ENCODE measurements around the gene RMRP.

RMRP gene

DNA sequence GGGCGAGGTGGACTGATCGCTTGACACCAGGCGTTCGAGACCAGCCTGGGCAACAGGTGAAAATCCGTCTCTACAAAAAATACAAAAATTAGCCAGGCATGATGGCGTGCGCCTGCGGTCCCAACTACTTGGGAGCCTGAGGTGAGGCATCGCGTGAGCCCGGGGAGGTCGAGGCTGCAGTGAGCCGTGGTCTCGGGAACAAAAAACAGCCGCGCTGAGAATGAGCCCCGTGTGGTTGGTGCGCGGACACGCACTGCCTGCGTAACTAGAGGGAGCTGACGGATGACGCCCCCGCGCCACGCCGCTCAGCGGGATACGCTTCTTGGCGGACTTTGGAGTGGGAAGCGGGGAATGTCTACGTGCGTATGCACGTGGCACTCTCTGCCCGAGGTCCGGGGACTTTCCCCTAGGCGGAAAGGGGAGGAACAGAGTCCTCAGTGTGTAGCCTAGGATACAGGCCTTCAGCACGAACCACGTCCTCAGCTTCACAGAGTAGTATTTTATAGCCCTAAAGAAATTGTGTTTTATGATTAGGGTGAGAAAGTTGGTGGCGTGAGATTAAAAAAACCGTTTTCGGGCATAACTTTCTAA is at the start of gene RMRP:
RMRP (minus strand) TSS at position 474 of the 591 bp plus-strand sequence.
- peak; percentile 100 for DNase-seq (ENCODE audit: low spot score)

DNA sequence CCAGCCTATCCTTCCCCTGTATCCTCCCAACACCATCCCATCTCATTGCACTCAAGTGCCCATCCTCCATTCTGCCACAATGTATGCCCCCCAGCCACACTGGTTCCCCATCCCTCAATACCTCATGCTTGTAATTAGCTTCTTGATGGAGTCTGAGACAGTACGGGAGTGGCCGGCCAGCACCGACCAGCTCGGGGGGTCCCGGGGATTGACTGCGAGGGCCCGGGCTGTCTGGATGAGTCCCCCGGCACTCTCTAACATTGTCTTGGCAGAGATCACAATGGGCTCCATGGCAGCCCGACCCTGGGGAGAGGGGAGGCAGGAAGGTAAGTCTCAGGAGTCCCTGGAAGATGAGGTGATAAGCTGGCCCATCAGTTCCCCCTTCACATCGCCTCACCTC is 49.1 kb upstream of the RMRP start:
- DNase-seq (ENCODE audit: low spot score): no peak

DNA sequence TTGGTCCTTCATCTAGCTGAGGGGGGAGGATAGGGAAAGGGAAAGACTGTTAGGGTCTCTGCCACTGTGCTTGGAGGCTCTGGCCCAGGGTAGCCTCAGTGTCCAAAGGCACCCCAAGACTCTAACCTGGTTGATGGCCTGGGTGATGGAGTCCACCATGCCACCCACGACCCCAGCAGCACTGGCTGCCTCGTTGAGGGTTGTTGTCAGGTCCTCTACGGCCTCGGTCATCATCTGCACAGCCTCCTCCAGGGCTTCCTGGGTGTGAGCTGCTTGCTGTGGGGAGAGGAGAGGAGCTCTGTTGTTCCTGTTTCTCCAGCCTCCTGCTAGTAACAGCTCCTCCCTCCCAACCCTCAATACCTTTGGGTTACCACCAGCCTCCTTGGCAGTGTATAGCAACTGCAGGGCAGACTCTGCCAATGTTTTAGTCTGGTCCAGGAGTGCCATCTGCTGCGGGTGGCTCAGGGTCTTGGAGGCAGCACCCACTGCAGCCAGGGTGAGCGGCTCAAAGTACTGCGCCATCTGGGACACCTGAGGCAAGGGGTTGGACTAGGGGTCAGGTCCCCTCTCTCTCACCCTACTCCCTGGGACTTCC is 48.1 kb upstream of the RMRP start:
- no peak for DNase-seq (ENCODE audit: low spot score)

DNA sequence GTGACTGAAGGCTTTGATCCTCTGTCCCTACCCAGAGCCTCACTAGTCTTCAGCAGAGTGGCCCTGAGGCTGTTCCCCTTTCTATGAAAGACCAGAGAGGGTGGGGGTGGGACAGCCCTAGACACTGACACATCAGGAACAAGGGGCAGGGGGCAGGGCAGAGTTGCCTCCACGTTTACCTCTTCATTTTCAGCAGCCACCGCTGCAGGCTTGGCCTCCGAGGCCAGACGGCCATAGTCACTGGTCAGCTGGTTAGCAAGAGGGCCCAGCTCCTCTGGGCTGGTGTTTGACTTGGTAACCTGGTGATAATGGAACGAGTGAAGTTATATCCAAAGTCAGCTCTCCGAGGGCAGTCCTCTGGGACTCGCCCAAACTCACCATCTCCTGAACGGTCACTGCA is 47.6 kb upstream of the RMRP start:
- DNase-seq (ENCODE audit: low spot score): no peak

DNA sequence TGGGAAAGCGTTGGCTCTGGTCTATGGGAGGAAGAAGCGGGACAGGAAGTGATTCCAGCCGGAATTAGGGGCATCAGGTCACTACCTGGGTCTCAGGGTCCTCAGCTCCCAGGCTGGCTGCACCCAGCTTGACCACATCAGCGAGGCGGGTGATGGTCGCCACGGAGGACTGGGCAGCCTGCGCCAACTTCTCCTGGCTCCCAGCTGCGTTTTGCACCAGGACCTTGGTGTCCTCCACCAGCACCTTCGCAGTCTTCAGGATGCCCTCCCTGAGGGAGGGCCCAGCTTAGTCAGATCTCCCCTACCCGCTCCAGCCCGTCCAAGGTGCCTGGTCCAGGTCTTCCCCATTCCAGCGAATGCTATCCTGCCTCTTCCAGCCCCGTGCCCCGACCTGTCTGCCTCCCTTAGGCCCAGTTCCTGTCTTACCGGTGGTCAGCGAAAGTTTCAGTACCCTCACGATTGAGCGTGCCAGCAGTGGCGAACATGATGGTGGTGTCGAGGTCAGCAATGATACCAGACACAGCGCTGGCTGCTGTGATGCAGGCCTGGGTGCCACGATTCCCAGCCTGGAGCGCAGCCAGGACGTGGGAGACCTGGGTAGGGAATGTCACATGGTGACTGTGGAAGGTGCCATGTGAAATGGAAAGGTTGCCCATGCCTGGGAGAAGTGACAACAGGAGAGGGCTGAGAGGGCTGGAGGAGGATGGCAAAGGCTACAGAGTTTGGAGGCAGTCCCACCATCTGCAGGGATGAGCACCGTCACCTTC is 46.3 kb upstream of the RMRP start:
- DNase-seq (ENCODE audit: low spot score): no peak

DNA sequence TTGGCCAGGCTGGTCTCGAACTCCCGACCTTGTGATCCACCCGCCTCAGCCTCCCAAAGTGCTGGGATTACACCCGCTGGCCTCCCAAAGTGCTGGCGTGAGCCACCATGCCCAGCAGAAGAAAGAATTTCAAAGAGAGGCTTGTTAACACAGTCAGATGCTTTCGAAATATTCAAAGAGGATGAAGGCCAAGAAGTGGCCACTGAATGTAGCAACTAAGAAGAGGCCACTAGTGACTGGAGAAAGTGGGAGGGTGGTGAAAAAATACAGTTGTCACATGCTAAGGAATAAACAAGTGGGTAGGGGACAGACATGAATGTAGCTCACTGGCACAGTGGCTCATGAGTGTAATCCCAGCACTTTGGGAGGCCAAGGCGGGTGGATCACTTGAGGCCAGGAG is 44.9 kb upstream of the RMRP start:
- DNase-seq (ENCODE audit: low spot score): no peak

DNA sequence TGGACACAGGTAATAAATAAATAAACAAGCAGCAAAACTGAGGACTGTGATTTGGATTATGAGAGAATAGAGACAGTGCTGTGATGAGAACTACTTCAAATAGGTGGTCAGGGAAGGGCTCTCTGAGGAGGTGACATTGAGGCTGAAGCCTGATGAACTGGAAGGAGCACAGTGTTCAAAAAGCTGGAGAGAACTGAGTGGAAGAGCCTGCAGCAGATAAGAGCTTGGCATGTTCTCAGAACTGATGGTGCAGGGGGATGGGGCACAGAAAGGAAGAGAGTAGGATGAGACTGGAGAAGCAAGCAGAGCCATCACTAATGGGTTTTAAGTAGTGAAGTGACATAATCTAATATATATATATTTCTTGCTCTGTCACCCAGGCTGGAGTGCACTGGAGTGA is 43.1 kb upstream of the RMRP start:
- no peak for DNase-seq (ENCODE audit: low spot score)

DNA sequence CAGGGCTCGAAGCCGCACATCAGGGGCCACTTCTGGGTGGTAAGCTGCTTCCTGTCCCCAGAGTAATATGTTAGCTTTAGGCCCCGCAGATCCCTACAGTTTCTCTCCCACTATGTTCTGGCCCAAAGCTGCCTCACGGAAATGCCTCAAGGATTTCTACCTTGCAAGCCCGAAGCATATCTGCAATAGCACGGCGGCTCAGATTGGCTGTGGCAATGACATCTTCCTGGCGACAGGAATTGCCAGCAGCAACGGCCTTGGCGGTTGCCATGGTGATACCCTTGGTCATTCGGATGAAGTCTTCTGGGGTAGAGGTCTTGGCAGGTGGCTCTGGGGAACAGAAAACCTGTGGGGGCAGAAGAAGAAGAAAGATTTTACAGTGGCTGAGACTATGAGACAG is 42.2 kb upstream of the RMRP start:
- no peak for DNase-seq (ENCODE audit: low spot score)

DNA sequence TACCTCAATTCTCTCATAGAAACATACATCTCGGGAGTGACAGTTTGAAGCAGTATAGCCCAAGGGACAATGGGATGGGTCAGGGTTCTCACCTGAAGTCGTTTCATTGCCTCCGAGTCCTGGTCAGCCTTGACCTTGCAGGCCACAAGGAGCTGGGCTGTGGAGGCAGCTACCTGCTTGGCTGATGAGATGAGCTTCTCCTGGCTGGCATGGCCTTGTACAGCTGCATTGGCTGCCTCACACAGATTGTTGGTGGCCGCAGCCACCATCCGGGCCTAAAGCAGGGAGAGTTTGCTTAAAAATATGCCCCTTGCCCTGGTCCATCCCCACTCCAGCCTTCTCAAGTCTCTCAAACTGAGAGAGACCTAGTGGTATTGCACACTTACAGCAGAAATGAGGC is 40.4 kb upstream of the RMRP start:
- no peak for DNase-seq (ENCODE audit: low spot score)

DNA sequence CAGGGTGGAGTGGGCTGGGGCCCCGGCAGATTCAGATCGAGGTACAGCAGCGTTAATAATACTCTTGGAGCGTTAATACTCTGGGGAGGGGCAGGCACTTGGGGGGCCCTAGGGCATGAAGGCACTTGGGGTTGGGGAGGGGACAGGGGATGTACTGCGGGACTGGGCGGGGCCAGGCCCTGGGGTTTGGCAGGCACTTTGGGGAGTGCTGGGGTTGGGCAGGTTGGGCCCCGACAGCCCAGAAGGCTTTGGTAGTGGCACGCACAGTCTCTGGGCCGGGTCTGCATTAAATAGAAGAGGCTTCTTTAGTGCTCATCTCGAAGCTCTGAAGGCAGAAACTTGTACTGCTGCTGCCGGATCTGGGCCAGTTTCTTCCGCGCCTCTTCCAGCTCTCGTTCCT is 39.7 kb upstream of the RMRP start:
- DNase-seq (ENCODE audit: low spot score): no peak

DNA sequence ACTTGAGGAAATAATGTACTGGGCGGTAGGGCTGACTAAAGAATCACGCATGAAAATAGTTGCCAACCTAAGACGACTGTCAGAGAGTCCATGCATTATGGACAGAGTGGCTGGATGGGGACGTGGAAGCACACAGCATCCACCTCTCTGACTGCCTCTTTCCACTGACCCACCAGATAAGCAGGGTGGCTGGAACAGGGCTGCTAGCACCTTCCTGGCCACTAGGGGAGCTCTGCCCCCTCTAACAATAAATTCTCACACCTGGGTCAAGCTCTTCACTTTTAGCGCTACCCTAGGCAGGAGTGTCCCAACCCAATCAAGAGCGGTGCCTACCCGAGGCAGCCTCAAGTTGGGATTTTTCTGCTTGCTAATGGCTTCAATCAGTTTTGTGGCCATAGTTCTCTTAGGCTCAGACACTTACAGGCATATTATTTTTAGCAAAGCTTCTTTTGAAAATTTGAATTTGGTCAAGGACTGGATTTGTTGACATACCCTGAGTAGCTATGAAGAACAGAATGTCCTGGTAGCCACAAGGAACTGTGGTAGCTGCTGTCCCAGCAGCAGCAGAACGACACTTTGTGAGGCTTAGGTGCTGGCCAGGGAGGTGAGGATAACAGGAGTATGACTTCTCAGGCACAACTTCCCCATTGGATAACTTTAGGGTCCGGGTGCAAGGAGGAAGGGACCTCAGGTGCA is 38.8 kb upstream of the RMRP start:
- DNase-seq (ENCODE audit: low spot score): peak; percentile 35

DNA sequence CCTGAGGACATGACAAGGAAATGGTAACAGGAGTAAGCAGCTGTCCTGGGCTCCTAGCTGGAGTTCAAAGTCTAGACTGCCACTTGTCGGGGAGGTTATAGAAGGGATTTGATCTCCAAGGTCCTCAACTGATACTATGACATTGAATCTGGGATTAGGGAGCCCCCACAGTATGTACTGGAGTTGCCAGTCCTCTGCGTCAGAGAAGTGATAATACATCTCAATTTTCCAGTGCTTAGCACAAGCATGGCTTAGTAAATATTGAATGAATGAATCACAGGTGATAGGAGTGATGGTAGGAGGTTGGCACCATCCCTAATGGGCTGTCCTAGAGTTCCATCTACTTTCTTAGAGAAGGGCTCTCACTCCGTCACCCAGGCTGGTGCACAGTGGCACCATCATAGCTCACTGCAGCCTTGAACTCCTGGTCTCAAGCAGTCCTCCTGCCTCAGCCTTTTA is 38.2 kb upstream of the RMRP start:
- no peak for DNase-seq (ENCODE audit: low spot score)

DNA sequence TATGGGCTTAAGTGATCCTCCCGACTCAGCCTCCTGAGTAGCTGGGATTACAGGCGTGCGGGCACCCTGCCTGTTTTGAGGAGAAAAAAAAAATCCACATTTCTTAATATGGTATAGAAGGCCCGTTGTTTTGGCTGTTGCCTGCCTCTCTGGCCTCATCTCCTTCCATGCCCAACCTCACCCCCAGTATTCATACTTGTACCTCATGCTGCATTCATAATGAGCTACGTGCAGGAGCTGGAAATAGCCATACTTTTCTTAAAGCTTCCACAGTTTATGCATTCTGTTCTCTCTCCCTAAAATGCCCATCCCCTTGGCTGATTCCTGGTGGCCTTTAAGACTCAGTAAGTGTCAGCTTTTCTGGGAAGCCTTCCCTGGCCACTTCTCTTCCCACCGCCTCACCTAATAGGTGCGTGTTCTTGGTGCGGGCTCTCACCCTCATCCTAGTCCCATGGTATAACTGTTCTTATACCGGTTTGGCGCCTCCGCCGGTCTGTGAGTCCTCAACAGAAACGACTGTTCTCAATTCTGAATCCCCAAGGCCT is 34.0 kb upstream of the RMRP start:
- no peak for DNase-seq (ENCODE audit: low spot score)

DNA sequence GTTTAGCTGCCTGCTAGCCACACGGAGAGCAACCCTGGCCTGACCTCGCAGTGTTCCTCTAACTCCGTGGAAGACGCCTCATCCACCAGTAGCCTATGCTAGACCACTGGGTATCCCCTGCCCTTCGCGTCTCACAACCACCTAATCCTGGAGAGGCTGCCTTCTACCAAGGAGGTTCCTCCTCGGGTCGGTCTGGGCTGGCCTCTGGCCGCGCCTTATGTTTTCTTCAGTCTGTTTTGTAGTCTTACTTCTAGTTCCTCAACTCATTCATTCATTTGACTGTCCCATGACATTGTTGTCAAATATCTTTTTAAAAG is 33.5 kb upstream of the RMRP start:
- DNase-seq (ENCODE audit: low spot score): no peak

DNA sequence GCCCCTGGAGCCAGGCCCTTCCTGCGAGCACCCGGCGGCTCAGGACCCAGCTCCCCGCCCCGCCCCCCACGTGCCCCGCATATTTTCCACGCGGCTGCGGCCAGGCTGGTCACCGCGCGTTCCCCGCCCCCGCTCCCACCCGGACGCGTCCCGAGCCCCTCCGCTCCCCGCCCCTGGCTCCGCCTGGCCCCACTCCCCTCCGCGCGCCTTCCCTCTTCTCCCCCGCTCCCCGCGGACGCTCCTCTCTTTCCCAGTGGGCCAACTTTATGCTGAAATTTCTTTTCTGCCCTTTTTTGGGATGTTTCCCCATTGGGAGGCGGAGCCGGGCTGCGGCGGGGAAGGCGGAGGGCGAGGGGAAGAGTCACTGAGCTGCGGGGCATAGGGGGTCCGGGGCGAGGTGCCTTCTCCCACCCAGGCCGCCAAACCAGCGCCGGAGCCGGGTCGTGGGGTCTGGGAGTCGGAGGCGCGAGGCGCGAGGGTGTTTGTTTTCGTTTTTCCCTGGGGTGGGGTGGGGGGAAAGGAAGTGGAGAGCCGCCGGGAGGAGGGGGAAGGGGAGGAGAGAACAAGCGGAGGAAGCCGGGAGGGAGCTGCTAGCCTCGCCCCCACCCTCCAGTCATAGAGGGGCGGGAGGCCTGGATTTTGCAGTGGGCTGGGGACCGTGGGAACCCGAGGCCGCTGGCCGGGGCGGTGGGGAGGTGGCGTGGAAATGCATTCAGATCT is 33.0 kb upstream of the RMRP start:
- DNase-seq (ENCODE audit: low spot score): no peak

DNA sequence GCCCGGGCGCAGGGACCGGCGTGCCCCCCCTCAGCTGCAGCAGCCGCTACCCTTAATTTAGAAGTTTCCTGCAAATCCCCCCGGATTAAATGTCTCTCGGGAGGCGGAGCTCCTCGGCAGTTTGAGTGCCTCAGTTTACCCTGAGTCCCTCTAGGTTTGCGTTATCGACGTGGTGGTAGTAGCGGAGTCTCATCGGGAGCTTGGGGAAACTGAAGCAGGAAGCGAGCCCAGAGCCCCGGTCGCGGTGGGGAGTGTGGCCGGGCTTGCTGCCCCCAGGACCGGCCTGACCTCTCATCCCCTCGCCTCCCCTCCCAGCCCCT is 32.4 kb upstream of the RMRP start:
- no peak for DNase-seq (ENCODE audit: low spot score)

DNA sequence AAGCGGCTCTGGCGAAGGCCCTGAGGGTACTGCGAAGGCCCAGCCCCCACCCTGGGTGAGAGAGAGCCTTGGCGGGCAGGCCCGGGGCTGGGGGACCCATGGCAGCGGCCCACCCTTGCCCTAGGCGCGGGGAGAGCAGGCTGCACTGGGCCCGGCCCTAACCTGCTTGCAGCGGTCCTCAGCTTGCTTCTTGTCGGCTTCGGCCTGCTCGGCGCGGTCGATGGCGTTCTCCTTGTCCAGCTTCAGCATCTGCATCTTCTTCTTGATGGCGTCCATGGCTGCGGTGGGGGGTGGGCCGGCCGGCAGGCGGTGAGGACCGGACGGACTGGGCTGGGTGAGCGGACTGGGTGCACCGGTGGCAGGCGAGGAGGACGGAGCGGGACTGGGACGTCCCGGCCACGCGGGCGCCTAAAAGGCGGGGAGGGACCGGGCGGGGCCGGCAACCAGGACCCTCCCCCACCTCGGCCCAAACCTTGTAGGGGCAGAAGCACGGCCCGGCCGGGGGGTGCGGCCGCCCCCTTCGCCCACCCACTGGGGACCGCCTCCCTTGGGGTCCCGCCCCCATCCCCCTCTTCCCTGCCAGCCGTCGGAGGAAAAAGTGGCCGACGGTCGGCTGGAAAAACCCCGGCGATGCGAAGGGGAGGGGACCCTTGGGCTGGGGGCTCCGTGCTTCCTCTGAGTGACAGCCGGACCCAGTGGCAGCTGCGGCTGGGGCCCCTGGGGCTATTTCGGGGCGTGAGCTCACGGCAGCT is 31.9 kb upstream of the RMRP start, which contains the start of gene TPM2:
TPM2 (minus strand) TSS at position 384 of the 752 bp plus-strand sequence; CDS start at position 276, 108 bp downstream.
- DNase-seq (ENCODE audit: low spot score): no peak

DNA sequence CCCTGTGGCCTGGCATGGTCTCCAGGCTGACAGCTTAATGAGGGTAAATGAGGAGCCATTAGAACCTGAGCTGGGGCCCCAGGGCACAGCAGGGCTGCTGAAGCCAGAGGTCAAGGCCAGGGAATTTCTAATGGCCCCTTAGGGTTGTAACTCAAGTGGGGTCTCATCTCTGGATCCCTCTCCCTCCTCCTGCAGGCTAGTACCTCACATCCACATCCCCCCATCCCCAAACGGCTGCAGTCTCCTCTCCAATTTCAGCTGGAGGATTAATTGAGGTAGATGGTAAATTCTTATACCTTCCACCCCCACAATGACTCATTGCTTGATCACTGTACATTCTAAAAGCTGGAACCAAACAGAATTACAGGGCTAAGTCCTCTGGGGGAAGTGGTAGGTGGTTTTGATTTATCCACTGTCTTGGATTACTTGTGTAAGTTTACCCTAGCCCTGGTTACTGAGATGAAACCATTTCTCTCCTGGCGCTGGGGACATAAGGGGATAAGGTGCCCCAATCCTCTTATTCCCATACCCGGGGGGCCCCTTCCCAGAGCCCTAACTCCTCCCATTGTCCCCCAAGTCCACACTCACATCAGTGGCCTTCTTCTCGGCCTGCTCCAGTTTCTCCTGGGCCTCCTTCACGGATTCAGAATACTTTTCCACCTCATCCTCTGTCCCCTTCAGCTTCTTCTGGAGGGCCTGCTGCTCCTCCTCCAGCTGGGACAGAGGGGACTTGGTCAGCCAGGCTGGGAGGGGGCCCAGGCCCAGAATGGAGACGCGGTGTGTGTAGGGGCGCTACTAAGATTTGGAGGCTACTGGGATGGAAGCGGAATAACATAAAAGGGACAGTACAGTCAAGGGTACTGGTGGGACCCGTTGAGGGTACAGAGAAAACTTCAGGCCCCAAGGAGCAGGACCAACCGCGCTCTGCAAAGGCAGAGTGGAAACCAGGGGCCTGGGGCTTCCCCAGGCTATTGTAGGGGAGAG is 31.0 kb upstream of the RMRP start:
- no peak for DNase-seq (ENCODE audit: low spot score)

DNA sequence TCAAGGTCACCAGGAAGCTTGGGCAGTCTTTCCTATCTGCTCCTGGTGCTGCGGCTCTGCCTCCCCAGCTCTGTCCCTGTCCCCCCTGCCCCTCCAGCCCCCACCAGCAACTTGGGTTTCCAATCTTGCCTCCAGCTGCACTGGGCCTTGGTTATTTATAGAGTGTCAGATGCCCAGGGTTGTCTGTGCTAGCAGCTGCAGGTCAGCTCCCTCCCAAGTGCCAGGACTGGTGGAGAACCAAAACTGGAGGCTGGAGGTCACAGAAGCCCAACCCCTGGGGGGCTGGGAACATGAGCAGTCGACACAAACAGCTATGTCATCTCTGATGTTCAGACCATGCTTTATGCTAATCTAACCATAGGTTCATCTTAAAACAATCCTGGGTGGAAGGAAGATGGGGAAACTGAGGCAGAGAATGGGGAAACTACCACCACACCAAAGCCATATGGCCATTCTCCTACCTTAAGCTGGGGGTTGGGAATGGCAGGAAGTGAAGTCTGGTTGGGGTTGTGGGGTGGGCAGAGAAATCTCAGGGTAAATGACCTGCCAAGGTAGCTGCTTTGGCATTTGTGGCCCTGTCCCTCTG is 30.2 kb upstream of the RMRP start:
- DNase-seq (ENCODE audit: low spot score): no peak

DNA sequence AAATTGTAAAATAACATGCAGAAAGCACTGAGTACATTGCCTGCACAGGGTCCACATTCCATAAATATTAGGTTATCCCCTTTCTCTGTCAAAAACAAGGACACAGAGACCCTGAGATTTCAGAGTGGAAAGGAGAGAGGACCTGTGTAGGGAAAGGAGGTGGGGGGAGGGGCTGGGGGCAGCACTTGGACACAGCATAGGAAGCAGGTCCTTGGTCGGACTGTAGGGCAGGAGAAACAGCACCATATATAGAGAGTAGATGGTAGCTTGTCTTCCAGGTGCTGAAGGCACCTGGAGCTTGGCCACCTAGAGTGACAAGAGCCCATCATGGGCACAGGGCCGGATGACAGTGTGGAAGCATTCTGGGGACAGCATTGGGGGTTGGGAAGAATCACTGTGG is 29.5 kb upstream of the RMRP start:
- DNase-seq (ENCODE audit: low spot score): no peak

All from pons (tissue), 1 donor.